GM21619 (cell line): ENCODE results near the gene SUMO2.

ENCODE experiments used
- ATAC-seq: cut with Tn5 transposase; IDR thresholded peaks from one replicate; pipeline ENCODE4 v1.9.1; 2021; ENCODE audit not compliant: unreplicated experiment

The SUMO2 gene

DNA sequence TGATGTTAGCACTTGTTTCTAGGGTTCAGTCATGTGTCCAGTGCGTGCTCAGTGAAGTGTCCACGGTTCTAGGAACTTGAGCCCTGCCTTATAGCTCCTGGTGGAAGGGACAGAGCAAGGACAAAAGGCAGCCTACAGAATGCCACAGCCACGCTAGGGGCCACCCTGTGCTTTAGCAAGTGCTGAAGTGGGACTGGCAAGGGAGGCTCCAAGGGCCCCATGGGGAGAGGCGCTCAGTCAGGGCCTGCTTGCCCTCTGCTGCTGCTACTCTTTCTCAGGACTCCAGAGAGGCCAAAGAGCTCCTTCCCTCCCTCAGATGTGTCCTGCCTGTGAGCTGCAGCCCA is 58.0 kb downstream of the SUMO2 start:
- no peak for ATAC-seq

DNA sequence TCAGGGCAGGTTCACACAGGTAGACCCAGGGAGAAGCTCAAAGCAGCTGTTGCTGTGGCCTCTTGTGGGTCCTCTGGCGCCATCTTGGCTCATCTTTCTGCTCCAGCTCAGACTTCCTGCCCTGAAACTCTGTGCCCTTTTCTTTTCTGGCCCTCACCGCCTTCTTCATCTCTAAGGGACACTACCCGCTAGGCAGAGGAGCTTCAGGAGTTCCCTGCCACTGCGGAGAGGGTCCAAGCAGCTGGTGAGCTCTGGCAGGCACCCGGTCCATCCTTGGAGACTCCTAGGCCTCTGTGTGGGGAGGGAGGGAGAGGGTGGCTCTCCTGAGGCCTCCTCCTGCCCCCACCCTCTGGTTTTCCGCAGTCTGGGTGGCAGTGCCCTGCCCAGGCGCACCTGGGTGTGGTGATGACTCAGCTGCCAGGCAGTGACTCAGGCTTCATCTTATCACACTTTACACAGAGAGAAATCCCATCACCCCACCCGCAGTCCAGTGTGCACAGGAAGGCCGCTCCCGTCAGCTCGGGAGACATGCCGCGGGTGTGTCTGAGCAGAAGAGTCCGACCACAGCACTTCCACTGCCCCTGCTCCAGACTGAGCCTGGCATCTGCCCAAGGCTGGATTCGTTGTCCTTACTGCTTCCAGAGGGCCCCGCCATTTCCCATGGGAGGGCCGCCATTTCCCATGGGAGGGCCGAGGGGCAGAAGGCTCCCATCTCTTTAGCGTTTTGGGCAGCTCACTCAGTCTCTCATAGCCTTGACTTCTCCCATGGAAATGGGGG is 58.5 kb downstream of the SUMO2 start:
- ATAC-seq, result no peak

- no peak for ATAC-seq
Observed at GRCh38 chr17:75118307-75118706, 64.5 kb downstream of the SUMO2 start.

DNA sequence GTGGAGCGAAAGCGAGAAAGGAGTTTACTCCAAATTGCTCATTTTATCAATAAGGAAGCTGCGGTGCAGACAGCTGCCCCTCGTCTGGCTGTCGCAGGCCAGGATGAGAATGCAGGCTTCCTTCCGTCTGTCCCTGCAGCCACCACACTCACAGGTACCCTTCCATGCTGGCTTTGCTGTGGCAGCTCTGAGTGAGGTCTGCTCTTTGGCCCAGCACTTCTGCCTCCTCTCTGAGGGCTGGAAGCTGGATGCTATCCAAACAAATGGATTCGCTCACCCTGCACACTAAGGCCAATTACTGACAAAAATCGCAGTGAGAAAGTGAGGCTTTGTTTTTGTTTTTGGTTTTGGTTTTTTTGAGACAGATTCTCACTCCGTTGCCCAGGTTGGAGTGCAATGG is 66.0 kb downstream of the SUMO2 start:
- ATAC-seq, result no peak
